GM18907 (cell line): ENCODE measurements around the gene BMP10.

Experiments
- ATAC-seq: cut with Tn5 transposase; IDR thresholded peaks from one replicate; pipeline ENCODE4 v1.9.1; 2021; ENCODE audit warnings: mild to moderate bottlenecking, moderate library complexity; ENCODE audit not compliant: unreplicated experiment

The BMP10 gene

GRCh38 chr2:68871159-68871764, at the start of gene BMP10:
Gene BMP10, minus strand, starts transcription at chr2:68871397. Its CDS starts 39 bp downstream, at chr2:68871358.
- ATAC-seq = no peak

- no peak for ATAC-seq
Measured at GRCh38 chr2:68920481-68921170, 49.4 kb upstream of the BMP10 start.

- ATAC-seq = no peak
Measured at GRCh38 chr2:68918497-68918896, 47.3 kb upstream of the BMP10 start.

- no peak for ATAC-seq
Measured at GRCh38 chr2:68917034-68917718, 46.0 kb upstream of the BMP10 start.

- no peak for ATAC-seq
Measured at GRCh38 chr2:68916226-68916625, 45.0 kb upstream of the BMP10 start.

- no peak for ATAC-seq
Measured at GRCh38 chr2:68915393-68915792, 44.2 kb upstream of the BMP10 start.

GRCh38 chr2:68913359-68913758, 42.2 kb upstream of the BMP10 start:
- ATAC-seq = no peak

GRCh38 chr2:68912732-68913131, 41.5 kb upstream of the BMP10 start:
- ATAC-seq = no peak

GRCh38 chr2:68912111-68912510, 40.9 kb upstream of the BMP10 start:
- ATAC-seq = no peak

- no peak for ATAC-seq
Measured at GRCh38 chr2:68911709-68912108, 40.5 kb upstream of the BMP10 start.

- ATAC-seq = no peak
Measured at GRCh38 chr2:68911246-68911645, 40.0 kb upstream of the BMP10 start.

- peak; percentile 52 for ATAC-seq
Measured at GRCh38 chr2:68909793-68910674, 38.8 kb upstream of the BMP10 start.

GRCh38 chr2:68908392-68908970, 37.3 kb upstream of the BMP10 start:
- ATAC-seq = peak; percentile 96

GRCh38 chr2:68907920-68908253, 36.7 kb upstream of the BMP10 start:
- ATAC-seq = peak; percentile 29

- ATAC-seq = no peak
Measured at GRCh38 chr2:68907232-68907919, 36.2 kb upstream of the BMP10 start.

- ATAC-seq = no peak
Measured at GRCh38 chr2:68906716-68907115, 35.5 kb upstream of the BMP10 start.

- no peak for ATAC-seq
Measured at GRCh38 chr2:68905116-68905515, 33.9 kb upstream of the BMP10 start.

GRCh38 chr2:68901561-68901960, 30.4 kb upstream of the BMP10 start:
- no peak for ATAC-seq

- no peak for ATAC-seq
Measured at GRCh38 chr2:68901199-68901514, 30.0 kb upstream of the BMP10 start.

- no peak for ATAC-seq
Measured at GRCh38 chr2:68900496-68901198, 29.4 kb upstream of the BMP10 start.
